ENCODE measurements around the gene GPR107. TPM values are rescaled to one million over a fixed set of nuclear protein-coding genes. Genes with fewer than 3 reads are reported as not detected.

Gene GPR107
- total RNA-seq, 1 donor from 2014 or later: 58.7 TPM

DNA sequence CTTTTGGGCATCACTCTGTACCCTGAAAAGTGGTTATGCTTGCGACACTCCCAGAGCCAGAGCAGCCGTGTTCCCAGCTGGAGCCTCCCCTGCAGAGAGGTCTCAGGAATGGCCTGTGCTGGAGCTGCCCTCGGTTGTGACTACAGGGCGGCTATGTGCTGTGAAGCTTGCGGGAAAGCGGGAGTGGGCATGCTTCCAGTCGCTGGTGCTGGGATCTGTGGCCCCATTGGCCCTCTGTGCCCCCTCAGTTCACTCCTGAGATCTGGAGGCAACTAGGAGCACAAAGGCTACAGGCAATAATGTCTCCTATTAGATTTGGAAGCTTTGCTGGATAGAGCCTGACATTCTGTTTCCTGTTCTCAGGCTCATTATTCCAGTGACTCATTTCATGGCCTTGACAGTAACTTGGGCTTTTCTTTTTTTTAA lies 56.9 kb downstream of the GPR107 start:
- H3K4me2 ChIP-seq (ENCODE audit: low read length): peak overlapping the region; percentile 14
- H3K27ac Mint-ChIP-seq (ENCODE audit: unreplicated experiment): peak overlapping the region; percentile 72
- H3K27ac ChIP-seq (ENCODE audit: low read depth, low read length): peak overlapping the region; percentile 7
- peaks cover 10% of the 10 kb centered on the region for H3K36me3 ChIP-seq (ENCODE audit: insufficient read depth, low read length)
- no peak for TF ChIP-seq EZH2 (IDR thresholded peaks at IDR 0.05; ENCODE audit: insufficient read depth, low read length)
- no peak overlapping the region for H3K4me3 ChIP-seq (ENCODE audit: insufficient read depth, low read depth, low read length)
- peaks cover 39% of the 10 kb centered on the region for H3K4me1 Mint-ChIP-seq (ENCODE audit: low read depth, unreplicated experiment)
- peaks cover 25% of the 10 kb centered on the region for H3K4me1 ChIP-seq (ENCODE audit: insufficient read depth, low read length)
- H3K9ac ChIP-seq (ENCODE audit: low read length): peak overlapping the region; percentile 29
- H3K36me3 Mint-ChIP-seq (ENCODE audit: low read depth, unreplicated experiment): peaks cover 8% of the 10 kb centered on the region
- H3K4me3 Mint-ChIP-seq (ENCODE audit: unreplicated experiment): no peak overlapping the region
- H4K20me1 ChIP-seq (ENCODE audit: insufficient read depth, low read length): peaks cover 11% of the 10 kb centered on the region
- H3K9me3 Mint-ChIP-seq (ENCODE audit: unreplicated experiment): no peaks in the 10 kb centered on the region
- no peak overlapping the region for H2AFZ ChIP-seq (ENCODE audit: low read depth, low read length)
- H3K9me3 ChIP-seq (ENCODE audit: insufficient read depth, low read depth, low read length): no peaks in the 10 kb centered on the region
- no peaks in the 10 kb centered on the region for H3K27me3 Mint-ChIP-seq (ENCODE audit: low read depth, unreplicated experiment)
- H3K27me3 ChIP-seq (ENCODE audit: insufficient read depth, low read length): no peaks in the 10 kb centered on the region
- no peaks in the 10 kb centered on the region for H3K79me2 ChIP-seq (ENCODE audit: insufficient read depth, low read length)
- FAIRE-seq (no peak), DNase-seq (ENCODE audit: low read depth) (peak; percentile 56)

DNA sequence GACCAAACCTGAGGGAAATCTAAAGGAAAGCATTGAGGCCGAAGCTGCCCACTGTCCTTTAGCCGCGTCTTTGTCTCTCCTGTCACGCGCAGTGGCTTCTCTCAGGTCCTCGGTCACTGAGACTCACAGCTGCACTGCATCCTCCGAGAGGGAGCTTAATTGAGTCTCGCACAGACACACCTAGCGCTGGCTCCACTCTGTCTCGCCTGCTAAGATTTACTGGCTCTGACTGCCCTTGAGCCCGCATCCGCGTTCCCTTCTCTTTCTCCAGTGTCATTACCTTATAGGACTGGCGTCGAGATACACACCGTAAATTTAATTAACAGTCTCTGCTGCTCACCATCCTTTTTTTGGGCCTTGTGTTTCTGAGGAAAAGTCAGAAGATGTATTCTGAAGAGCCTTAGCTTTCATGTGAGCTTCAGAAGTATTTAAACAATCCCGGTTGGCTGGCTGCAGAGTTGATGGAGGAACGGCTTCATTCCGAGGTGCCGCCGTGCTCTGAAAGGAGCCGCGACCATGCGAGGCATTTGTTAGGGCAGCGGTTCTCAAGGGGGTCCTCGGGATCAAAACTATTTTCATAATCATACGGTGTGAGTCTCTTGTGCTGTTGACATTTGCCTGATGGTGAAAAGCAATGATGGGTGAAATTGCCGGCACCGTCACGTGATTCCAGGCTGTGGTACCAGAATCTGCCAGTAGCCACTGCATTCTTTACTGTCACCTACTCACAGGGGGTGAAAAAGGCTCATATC lies 58.3 kb downstream of the GPR107 start:
- no peak overlapping the region for H3K27ac Mint-ChIP-seq (ENCODE audit: unreplicated experiment)
- Histone ChIP-seq H3K27me3 (ENCODE audit: insufficient read depth, low read length) (no peaks in the 10 kb centered on the region), H3K9me3 (ENCODE audit: insufficient read depth, low read depth, low read length) (no peaks in the 10 kb centered on the region), H3K9ac (ENCODE audit: low read length) (no peak overlapping the region), H3K36me3 (ENCODE audit: insufficient read depth, low read length) (peaks cover 13% of the 10 kb centered on the region), H3K4me3 (ENCODE audit: insufficient read depth, low read depth, low read length) (no peak overlapping the region), H3K4me2 (ENCODE audit: low read length) (no peak overlapping the region), H4K20me1 (ENCODE audit: insufficient read depth, low read length) (peaks cover 7% of the 10 kb centered on the region), H2AFZ (ENCODE audit: low read depth, low read length) (no peak overlapping the region), H3K27ac (ENCODE audit: low read depth, low read length) (no peak overlapping the region), H3K4me1 (ENCODE audit: insufficient read depth, low read length) (peaks cover 24% of the 10 kb centered on the region), H3K79me2 (ENCODE audit: insufficient read depth, low read length) (no peaks in the 10 kb centered on the region)
- peaks cover 7% of the 10 kb centered on the region for H3K36me3 Mint-ChIP-seq (ENCODE audit: low read depth, unreplicated experiment)
- FAIRE-seq: no peak
- no peaks in the 10 kb centered on the region for H3K9me3 Mint-ChIP-seq (ENCODE audit: unreplicated experiment)
- peaks cover 36% of the 10 kb centered on the region for H3K4me1 Mint-ChIP-seq (ENCODE audit: low read depth, unreplicated experiment)
- H3K27me3 Mint-ChIP-seq (ENCODE audit: low read depth, unreplicated experiment): no peaks in the 10 kb centered on the region
- no peak overlapping the region for H3K4me3 Mint-ChIP-seq (ENCODE audit: unreplicated experiment)
- DNase-seq (ENCODE audit: low read depth): no peak
- TF ChIP-seq EZH2 (IDR thresholded peaks at IDR 0.05; ENCODE audit: insufficient read depth, low read length): no peak
- TF ChIP-seq, protein P1, sequence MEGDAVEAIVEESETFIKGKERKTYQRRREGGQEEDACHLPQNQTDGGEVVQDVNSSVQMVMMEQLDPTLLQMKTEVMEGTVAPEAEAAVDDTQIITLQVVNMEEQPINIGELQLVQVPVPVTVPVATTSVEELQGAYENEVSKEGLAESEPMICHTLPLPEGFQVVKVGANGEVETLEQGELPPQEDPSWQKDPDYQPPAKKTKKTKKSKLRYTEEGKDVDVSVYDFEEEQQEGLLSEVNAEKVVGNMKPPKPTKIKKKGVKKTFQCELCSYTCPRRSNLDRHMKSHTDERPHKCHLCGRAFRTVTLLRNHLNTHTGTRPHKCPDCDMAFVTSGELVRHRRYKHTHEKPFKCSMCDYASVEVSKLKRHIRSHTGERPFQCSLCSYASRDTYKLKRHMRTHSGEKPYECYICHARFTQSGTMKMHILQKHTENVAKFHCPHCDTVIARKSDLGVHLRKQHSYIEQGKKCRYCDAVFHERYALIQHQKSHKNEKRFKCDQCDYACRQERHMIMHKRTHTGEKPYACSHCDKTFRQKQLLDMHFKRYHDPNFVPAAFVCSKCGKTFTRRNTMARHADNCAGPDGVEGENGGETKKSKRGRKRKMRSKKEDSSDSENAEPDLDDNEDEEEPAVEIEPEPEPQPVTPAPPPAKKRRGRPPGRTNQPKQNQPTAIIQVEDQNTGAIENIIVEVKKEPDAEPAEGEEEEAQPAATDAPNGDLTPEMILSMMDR (IDR thresholded peaks at IDR 0.05; ENCODE audit: insufficient read depth, low read depth, low read length): no peak

DNA sequence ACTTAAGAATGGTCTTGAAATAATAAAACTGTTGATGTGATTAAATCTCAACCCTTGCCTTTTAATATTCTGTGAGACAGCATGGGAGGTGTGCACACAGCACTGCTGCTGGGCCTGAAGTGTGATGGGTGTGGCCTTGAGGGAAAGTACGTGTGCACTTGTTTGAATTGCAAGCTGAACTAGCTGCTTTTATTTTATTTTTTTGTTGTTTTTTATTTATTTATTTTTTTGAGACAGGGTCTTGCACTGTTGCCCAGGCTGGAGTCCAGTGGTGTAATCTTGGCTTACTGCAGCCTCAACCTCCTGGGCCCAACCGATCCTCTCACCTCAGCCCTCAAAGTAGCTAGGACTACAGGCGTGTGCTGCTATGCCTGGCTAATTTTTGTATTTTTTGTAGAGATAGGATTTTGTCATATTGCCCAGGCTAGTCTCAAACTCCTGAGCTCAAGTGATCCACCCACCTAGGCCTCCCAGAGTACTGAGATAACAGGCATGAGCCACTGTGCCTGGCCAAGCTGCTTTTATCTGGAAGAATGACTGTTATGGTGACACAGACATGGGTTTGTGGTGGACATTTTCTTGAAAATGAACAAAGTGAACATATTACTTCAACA lies 58.9 kb downstream of the GPR107 start:
- peaks cover 8% of the 10 kb centered on the region for H3K36me3 Mint-ChIP-seq (ENCODE audit: low read depth, unreplicated experiment)
- Histone ChIP-seq H3K27me3 (ENCODE audit: insufficient read depth, low read length) (no peaks in the 10 kb centered on the region), H3K27ac (ENCODE audit: low read depth, low read length) (no peak overlapping the region), H3K79me2 (ENCODE audit: insufficient read depth, low read length) (no peaks in the 10 kb centered on the region), H3K4me2 (ENCODE audit: low read length) (no peak overlapping the region), H3K9ac (ENCODE audit: low read length) (no peak overlapping the region), H3K4me1 (ENCODE audit: insufficient read depth, low read length) (peaks cover 21% of the 10 kb centered on the region), H3K36me3 (ENCODE audit: insufficient read depth, low read length) (peaks cover 13% of the 10 kb centered on the region), H2AFZ (ENCODE audit: low read depth, low read length) (no peak overlapping the region), H3K9me3 (ENCODE audit: insufficient read depth, low read depth, low read length) (no peaks in the 10 kb centered on the region), H4K20me1 (ENCODE audit: insufficient read depth, low read length) (peaks cover 1% of the 10 kb centered on the region), H3K4me3 (ENCODE audit: insufficient read depth, low read depth, low read length) (no peak overlapping the region)
- H3K27me3 Mint-ChIP-seq (ENCODE audit: low read depth, unreplicated experiment): no peaks in the 10 kb centered on the region
- TF ChIP-seq EZH2 (IDR thresholded peaks at IDR 0.05; ENCODE audit: insufficient read depth, low read length): no peak
- TF ChIP-seq, protein P1 (IDR thresholded peaks at IDR 0.05; ENCODE audit: insufficient read depth, low read depth, low read length): no peak
- H3K4me3 Mint-ChIP-seq (ENCODE audit: unreplicated experiment): no peak overlapping the region
- FAIRE-seq (no peak), DNase-seq (ENCODE audit: low read depth) (peak; percentile 21)
- no peak overlapping the region for H3K27ac Mint-ChIP-seq (ENCODE audit: unreplicated experiment)
- no peaks in the 10 kb centered on the region for H3K9me3 Mint-ChIP-seq (ENCODE audit: unreplicated experiment)
- peaks cover 36% of the 10 kb centered on the region for H3K4me1 Mint-ChIP-seq (ENCODE audit: low read depth, unreplicated experiment)

All from astrocyte (in vitro differentiated cells and primary cell).